Skeletal muscle satellite cell (primary cell): ENCODE data around the gene ABAT.

ENCODE experiments used
- H3K27me3 ChIP-seq: 2 replicates; pipeline ENCODE4 v1.7.0; 2013; ENCODE audit warnings: low read length; ENCODE audit not compliant: control insufficient read depth, insufficient read depth
- H3K36me3 ChIP-seq: 2 replicates; pipeline ENCODE4 v1.7.0; 2013; ENCODE audit warnings: mild to moderate bottlenecking, control low read depth, low read length; ENCODE audit not compliant: insufficient read depth
- H3K4me1 ChIP-seq: 2 replicates; pipeline ENCODE4 v1.7.0; 2013; ENCODE audit warnings: low read length; ENCODE audit not compliant: control insufficient read depth, insufficient read depth
- H3K4me2 ChIP-seq: 2 replicates; pipeline ENCODE4 v1.7.0; 2013; ENCODE audit warnings: mild to moderate bottlenecking, low read length
- H3K4me3 ChIP-seq: 2 replicates; pipeline ENCODE4 v1.7.0; 2013; ENCODE audit warnings: low read length
- H3K9ac ChIP-seq: 2 replicates; pipeline ENCODE4 v1.7.0; 2013; ENCODE audit warnings: mild to moderate bottlenecking, low read depth, low read length, moderate library complexity
- H3K9me3 ChIP-seq: replicated peaks from 2 replicates; pipeline ENCODE4 v1.7.0; 2013; ENCODE audit warnings: mild to moderate bottlenecking, control low read depth, low read length

ABAT gene

GRCh38 chr16:8722025-8722348 is 47.6 kb downstream of the ABAT start:
- peaks cover 31% of the 10 kb centered on the region for H3K27me3 ChIP-seq
- H3K4me2 ChIP-seq, result no peak overlapping the region
- no peaks in the 10 kb centered on the region for H3K4me1 ChIP-seq
- H3K9ac ChIP-seq, result no peak overlapping the region
- no peaks in the 10 kb centered on the region for H3K9me3 ChIP-seq
- H3K4me3 ChIP-seq, result no peak overlapping the region
- H3K36me3 ChIP-seq, result no peaks in the 10 kb centered on the region

DNA sequence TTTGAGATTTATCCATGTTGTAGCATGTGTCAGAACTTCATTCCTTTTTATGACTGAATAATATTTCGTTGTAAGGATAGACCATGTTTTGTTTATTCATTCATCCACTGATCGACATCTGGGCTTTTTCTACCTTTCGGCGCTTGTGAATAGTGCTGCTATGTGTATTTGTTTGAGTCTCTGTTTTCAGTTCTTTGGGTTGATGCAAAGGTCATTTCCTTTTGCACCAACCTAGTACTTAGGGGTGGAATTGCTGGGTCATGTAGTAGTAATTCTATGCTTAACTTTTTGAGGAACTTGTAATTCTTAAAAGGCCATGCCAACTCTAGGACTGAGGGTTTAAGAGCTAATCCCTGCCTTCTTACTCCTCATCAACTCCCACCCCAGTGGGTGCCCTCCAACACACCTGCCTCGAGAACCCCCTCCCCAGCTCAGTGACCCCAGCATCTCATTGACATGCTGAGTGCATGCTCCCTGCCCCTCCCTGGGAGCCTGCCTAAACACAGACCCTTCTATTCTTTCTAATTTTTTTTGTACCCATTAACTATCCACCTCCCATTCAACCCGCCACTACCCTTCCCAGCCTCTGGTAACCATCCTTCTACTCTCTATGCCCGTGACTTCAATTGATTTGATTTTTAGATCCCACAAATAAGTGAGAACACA is 51.2 kb downstream of the ABAT start:
- H3K27me3 ChIP-seq, result peaks cover under 1% of the 10 kb centered on the region
- H3K4me3 ChIP-seq, result no peak overlapping the region
- no peaks in the 10 kb centered on the region for H3K36me3 ChIP-seq
- no peaks in the 10 kb centered on the region for H3K4me1 ChIP-seq
- H3K4me2 ChIP-seq, result no peak overlapping the region
- H3K9ac ChIP-seq, result no peak overlapping the region
- no peaks in the 10 kb centered on the region for H3K9me3 ChIP-seq

DNA sequence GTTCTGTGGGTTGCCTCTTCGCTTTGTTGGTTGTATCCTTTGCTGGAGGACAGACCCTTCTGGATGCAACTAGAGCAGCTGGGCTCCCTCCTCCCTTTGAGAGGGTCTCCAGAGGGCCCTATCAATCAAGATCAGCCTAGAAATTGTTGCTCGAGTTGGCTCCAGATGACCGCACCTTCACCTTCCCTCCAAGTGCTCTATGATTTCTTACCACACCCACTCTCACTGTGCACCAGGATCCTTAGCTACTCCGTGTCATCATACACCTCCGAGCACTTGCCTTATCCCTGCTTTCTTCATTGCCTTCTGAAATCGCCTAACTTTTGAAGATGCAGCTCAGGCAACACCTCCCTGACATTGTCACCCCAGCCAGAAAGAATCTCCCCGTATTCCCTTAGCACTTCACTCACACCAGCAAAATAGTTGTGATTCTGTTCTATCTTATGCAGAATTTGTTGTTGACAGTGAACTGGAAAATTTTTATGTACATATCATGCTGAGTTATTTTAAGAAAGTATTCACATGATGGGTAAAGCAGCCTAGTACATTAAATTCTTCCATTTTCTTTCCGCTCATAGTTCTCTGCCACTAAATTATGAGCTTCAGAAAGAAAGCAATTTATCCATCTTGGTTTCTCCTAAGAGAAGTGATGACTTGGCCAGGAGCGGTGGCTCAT is 52.9 kb downstream of the ABAT start:
- Histone ChIP-seq H3K36me3 (no peaks in the 10 kb centered on the region), H3K4me1 (no peaks in the 10 kb centered on the region), H3K9me3 (no peaks in the 10 kb centered on the region), H3K4me3 (no peak overlapping the region), H3K27me3 (no peaks in the 10 kb centered on the region), H3K9ac (no peak overlapping the region), H3K4me2 (no peak overlapping the region)

- Histone ChIP-seq H3K27me3 (no peaks in the 10 kb centered on the region), H3K4me1 (no peaks in the 10 kb centered on the region), H3K9me3 (no peaks in the 10 kb centered on the region), H3K4me2 (no peak overlapping the region), H3K9ac (no peak overlapping the region), H3K4me3 (no peak overlapping the region), H3K36me3 (no peaks in the 10 kb centered on the region)
These were observed 53.6 kb downstream of the ABAT start for GRCh38 chr16:8727857-8728618.

DNA sequence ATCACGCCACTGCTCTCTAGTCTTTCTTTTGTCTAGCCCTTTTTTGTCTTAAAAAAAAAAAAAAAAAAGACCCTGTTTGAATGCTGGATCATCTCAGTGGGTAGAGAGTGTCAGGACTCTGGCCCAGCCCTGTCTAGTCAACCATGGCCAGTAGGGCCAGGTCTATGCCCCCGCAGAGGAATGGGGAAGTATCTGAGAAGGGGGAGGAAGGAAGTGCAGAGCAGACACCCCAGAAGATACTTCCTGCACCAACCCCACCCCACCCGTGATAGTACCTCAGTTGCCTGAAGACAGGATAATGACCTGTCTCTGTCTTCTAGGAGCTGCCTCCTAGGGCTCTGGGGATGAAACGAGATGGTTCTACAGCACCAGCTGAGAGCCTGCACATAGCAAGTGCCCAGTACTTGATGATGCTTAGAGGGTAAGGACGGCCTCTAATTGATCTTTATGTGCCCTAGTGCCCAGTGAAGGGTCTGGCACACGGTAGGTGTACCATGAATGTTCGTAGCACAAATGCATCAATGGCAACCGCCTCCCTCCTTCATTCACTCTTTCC is 55.4 kb downstream of the ABAT start:
- H3K9ac ChIP-seq, result no peak overlapping the region
- H3K4me3 ChIP-seq, result no peak overlapping the region
- H3K4me1 ChIP-seq, result no peaks in the 10 kb centered on the region
- H3K4me2 ChIP-seq, result no peak overlapping the region
- no peaks in the 10 kb centered on the region for H3K36me3 ChIP-seq
- no peaks in the 10 kb centered on the region for H3K27me3 ChIP-seq
- no peaks in the 10 kb centered on the region for H3K9me3 ChIP-seq

GRCh38 chr16:8730335-8730915 is 56.0 kb downstream of the ABAT start:
- no peaks in the 10 kb centered on the region for H3K4me1 ChIP-seq
- no peaks in the 10 kb centered on the region for H3K27me3 ChIP-seq
- no peak overlapping the region for H3K4me2 ChIP-seq
- no peaks in the 10 kb centered on the region for H3K9me3 ChIP-seq
- H3K36me3 ChIP-seq, result no peaks in the 10 kb centered on the region
- H3K4me3 ChIP-seq, result no peak overlapping the region
- no peak overlapping the region for H3K9ac ChIP-seq

GRCh38 chr16:8733849-8734540 is 59.6 kb downstream of the ABAT start:
- Histone ChIP-seq H3K4me2 (no peak overlapping the region), H3K9ac (no peak overlapping the region), H3K4me1 (no peaks in the 10 kb centered on the region), H3K27me3 (no peaks in the 10 kb centered on the region), H3K4me3 (no peak overlapping the region), H3K9me3 (no peaks in the 10 kb centered on the region), H3K36me3 (no peaks in the 10 kb centered on the region)

GRCh38 chr16:8735574-8735973 is 61.2 kb downstream of the ABAT start:
- H3K27me3 ChIP-seq, result no peaks in the 10 kb centered on the region
- H3K4me3 ChIP-seq, result no peak overlapping the region
- H3K4me1 ChIP-seq, result no peaks in the 10 kb centered on the region
- no peaks in the 10 kb centered on the region for H3K36me3 ChIP-seq
- H3K9ac ChIP-seq, result no peak overlapping the region
- no peaks in the 10 kb centered on the region for H3K9me3 ChIP-seq
- H3K4me2 ChIP-seq, result no peak overlapping the region

GRCh38 chr16:8736123-8736668 is 61.8 kb downstream of the ABAT start:
- H3K4me1 ChIP-seq, result no peaks in the 10 kb centered on the region
- no peak overlapping the region for H3K4me3 ChIP-seq
- H3K9ac ChIP-seq, result no peak overlapping the region
- H3K4me2 ChIP-seq, result no peak overlapping the region
- H3K36me3 ChIP-seq, result no peaks in the 10 kb centered on the region
- peaks cover 4% of the 10 kb centered on the region for H3K27me3 ChIP-seq
- no peaks in the 10 kb centered on the region for H3K9me3 ChIP-seq

GRCh38 chr16:8739151-8739550 is 64.7 kb downstream of the ABAT start:
- Histone ChIP-seq H3K36me3 (no peaks in the 10 kb centered on the region), H3K27me3 (peaks cover 16% of the 10 kb centered on the region), H3K4me2 (no peak overlapping the region), H3K9me3 (no peaks in the 10 kb centered on the region), H3K4me1 (no peaks in the 10 kb centered on the region), H3K9ac (no peak overlapping the region), H3K4me3 (no peak overlapping the region)
